HCT116 (cell line): ENCODE data around the gene HHATL. TPM values are rescaled to one million over a fixed set of nuclear protein-coding genes. Genes with fewer than 3 reads are reported as not detected.

Experiments
- ATAC-seq: fragments of 200-7000 bp; cut with Tn5 transposase; 2 replicates; pipeline ENCODE4 v1.9.1; 2020; ENCODE audit warnings: mild to moderate bottlenecking, moderate library complexity
- BruUV-seq: library from RNA; stranded (reverse); fragments of 400-500 nt; replicated peaks from 2 replicates; lab custom pipeline; 2021; lab: Mats Ljungman, UMichigan
- CTCF ChIA-PET: fragments of 300-600 bp; sonication (Branson Sonifier 250); formaldehyde crosslinking; loops from one replicate; lab custom pipeline; 2021; ENCODE audit warnings: antibody characterized with exemption; lab: Charles Lee
- POLR2A ChIA-PET: fragments of 300-600, 350-600 bp; sonication (Branson Sonifier 250); formaldehyde crosslinking; loops from one replicate; lab custom pipeline; 2021; ENCODE audit warnings: antibody characterized with exemption; lab: Charles Lee
- RAD21 ChIA-PET, 2 experiments: fragments of 300-600 bp; sonication (Branson Sonifier 250); formaldehyde crosslinking; loops; one replicate each; lab custom pipeline; 2023; ENCODE audit warnings: low total read pairs in 2 of 2; ENCODE audit not compliant: uncharacterized antibody in 2 of 2, unreplicated experiment in 2 of 2, low non-redundant PET in 1 of 2; lab: Charles Lee
- DNase-seq: peaks from one replicate; pipeline ENCODE4 v3.0.0-alpha.2; 2010; ENCODE audit warnings: low read depth, low spot score
- H2AFZ ChIP-seq: fragments of 200-600 bp; shearing (Covaris generic), sonication (generic); 2 replicates; pipeline ENCODE4 v1.6.1; 2017; ENCODE audit warnings: low read depth, mixed run types, mixed read lengths, antibody characterized with exemption, low read length; ENCODE audit not compliant: poor library complexity, severe bottlenecking
- H3K27ac ChIP-seq: 2 replicates; pipeline ENCODE4 v1.5.1; 2012; ENCODE audit warnings: low read depth, low read length
- H3K27me3 ChIP-seq: fragments of 200-600 bp; sonication (generic); 2 replicates; pipeline ENCODE4 v1.6.1; 2016; ENCODE audit warnings: mixed run types, low read length, mixed read lengths; ENCODE audit not compliant: insufficient read depth
- H3K36me3 ChIP-seq, 2 experiments: fragments of 200-500 bp in 1 of 2; fragments of 200-600 bp in 1 of 2; sonication (Bioruptor generic) in 1 of 2; sonication (generic) in 1 of 2; 2 replicates each; pipeline versions ENCODE4 v1.5.1 to v1.6.1; 2014 to 2016; ENCODE audit warnings: low read length in 2 of 2, inconsistent platforms in 1 of 2, mixed read lengths in 1 of 2, mixed run types in 1 of 2; ENCODE audit not compliant: insufficient read depth in 2 of 2, control insufficient read depth in 1 of 2
- H3K4me1 ChIP-seq, 2 experiments: fragments of 200-600 bp in 1 of 2; sonication (generic) in 1 of 2; 2 replicates each; pipeline versions ENCODE4 v1.5.1 to v1.6.1; 2012 to 2017; ENCODE audit warnings: low read length in 2 of 2, inconsistent platforms in 1 of 2, mild to moderate bottlenecking in 1 of 2, mixed read lengths in 1 of 2, mixed run types in 1 of 2, moderate library complexity in 1 of 2; ENCODE audit not compliant: insufficient read depth in 2 of 2, control insufficient read depth in 1 of 2
- H3K4me2 ChIP-seq: fragments of 200-600 bp; sonication (generic); 2 replicates; pipeline ENCODE4 v1.6.1; 2017; ENCODE audit warnings: mixed run types, low read length, mixed read lengths
- H3K4me3 ChIP-seq, 2 experiments: fragments of 200-600 bp in 1 of 2; sonication (generic) in 1 of 2; replicated peaks in 1 of 2; 2 replicates each; pipeline ENCODE4 v1.5.1; 2011 to 2016; ENCODE audit warnings: low read length in 2 of 2, control low read depth in 1 of 2, low read depth in 1 of 2, mild to moderate bottlenecking in 1 of 2, mixed read lengths in 1 of 2, mixed run types in 1 of 2
- H3K79me2 ChIP-seq: fragments of 200-600 bp; sonication (generic); 2 replicates; pipeline ENCODE4 v1.6.1; 2017; ENCODE audit warnings: mild to moderate bottlenecking, mixed run types, low read length, moderate library complexity, mixed read lengths; ENCODE audit not compliant: insufficient read depth
- H3K9ac ChIP-seq: fragments of 200-600 bp; sonication (generic); 2 replicates; pipeline ENCODE4 v1.6.1; 2016; ENCODE audit warnings: low read length, mixed read lengths
- H3K9me2 ChIP-seq: fragments of 200-600 bp; sonication (generic), shearing (Covaris generic); 2 replicates; pipeline ENCODE4 v1.6.1; 2017; ENCODE audit warnings: mixed run types, mild to moderate bottlenecking, moderate library complexity; ENCODE audit not compliant: insufficient read depth
- H3K9me3 ChIP-seq, 2 experiments: fragments of 200-500 bp in 1 of 2; fragments of 200-600 bp in 1 of 2; sonication (Bioruptor generic) in 1 of 2; sonication (generic) in 1 of 2; 2 replicates each; pipeline ENCODE4 v1.6.1; 2014 to 2017; ENCODE audit warnings: low read length in 2 of 2, mixed read lengths in 2 of 2, inconsistent platforms in 1 of 2, low read depth in 1 of 2, mild to moderate bottlenecking in 1 of 2, mixed run types in 1 of 2, moderate library complexity in 1 of 2; ENCODE audit not compliant: control insufficient read depth in 1 of 2, insufficient read depth in 1 of 2
- H4K20me1 ChIP-seq: fragments of 200-600 bp; sonication (generic), shearing (Covaris generic); 2 replicates; pipeline ENCODE4 v1.6.1; 2017; ENCODE audit warnings: mixed run types, mild to moderate bottlenecking, moderate library complexity; ENCODE audit not compliant: insufficient read depth
- ATF3 ChIP-seq: IDR thresholded peaks from 2 replicates; pipeline ENCODE4 v1.6.1; 2012
- CBX3 ChIP-seq: IDR thresholded peaks from 2 replicates; pipeline ENCODE4 v1.6.1; 2012; ENCODE audit warnings: low read depth
- CEBPB ChIP-seq: IDR thresholded peaks from 2 replicates; pipeline ENCODE4 v1.6.1; 2012; ENCODE audit warnings: low read depth
- CTCF ChIP-seq, 3 experiments: fragments of 200-600 bp in 1 of 3; sonication (generic) in 1 of 3; IDR thresholded peaks in 2 of 3; conservative IDR thresholded peaks in 1 of 3; 2 replicates each; pipeline ENCODE4 v1.5.1; 2012 to 2017; ENCODE audit warnings: low read depth in 2 of 3, low read length in 2 of 3, antibody characterized with exemption in 1 of 3, borderline replicate concordance in 1 of 3, control low read depth in 1 of 3, mild to moderate bottlenecking in 1 of 3, mixed read lengths in 1 of 3, mixed run types in 1 of 3, moderate library complexity in 1 of 3; ENCODE audit not compliant: insufficient read depth in 1 of 3
- EZH2 ChIP-seq: fragments of 200-600 bp; sonication (generic); IDR thresholded peaks from 2 replicates; pipeline ENCODE4 v1.6.1; 2017; ENCODE audit warnings: antibody characterized with exemption, mixed run types
- EZH2phosphoT487 ChIP-seq: fragments of 200-600 bp; IDR thresholded peaks from 2 replicates; pipeline ENCODE4 v1.6.1; 2018; ENCODE audit warnings: antibody characterized with exemption, borderline replicate concordance
- MAX ChIP-seq: IDR thresholded peaks from 2 replicates; pipeline ENCODE4 v1.6.1; 2012
- SP1 ChIP-seq: IDR thresholded peaks from 2 replicates; pipeline ENCODE4 v1.6.1; 2012; ENCODE audit warnings: low read depth
- SRF ChIP-seq: IDR thresholded peaks from 2 replicates; pipeline ENCODE4 v1.6.1; 2012; ENCODE audit warnings: low read depth
- YY1 ChIP-seq: IDR thresholded peaks from 2 replicates; pipeline ENCODE4 v1.6.1; 2011; ENCODE audit warnings: low read length, low read depth, moderate library complexity, mild to moderate bottlenecking; ENCODE audit not compliant: insufficient replicate concordance; ENCODE audit errors: extremely low read depth
- ZBTB33 ChIP-seq: IDR thresholded peaks from 2 replicates; pipeline ENCODE4 v1.6.1; 2011; ENCODE audit warnings: mild to moderate bottlenecking, low read length, moderate library complexity; ENCODE audit not compliant: insufficient replicate concordance; ENCODE audit errors: extremely low read depth
- intact Hi-C: fragments of 100-400 bp; cut with micrococcal nuclease; formaldehyde crosslinking; loops from 2 replicates; pipeline ENCODE4 v1.10.0; 2022
- total RNA-seq: library from RNA; stranded (reverse); gene quantifications from one replicate; pipeline ENCODE4 v1.2.1, GENCODE V29; 2021; ENCODE audit not compliant: unreplicated experiment

The HHATL gene
- total RNA-seq, 1 experiment from 2014 or later = 0.52 TPM

- no peaks in the 10 kb centered on the region for H3K27me3 ChIP-seq
- H3K36me3 ChIP-seq = no peaks in the 10 kb centered on the region
- no peaks in the 10 kb centered on the region for H3K9me3 ChIP-seq
- BruUV-seq = no TSS peak
- ChIA-PET POLR2A (no interaction called here), CTCF (interaction anchor here (0.9 kb wide), 1 partner anchor 27 kb away, joined by 3 read pairs; no protein-coding TSS in a partner anchor), RAD21 (no interaction called here)
- H3K79me2 ChIP-seq = no peaks in the 10 kb centered on the region
- no peak overlapping the region for H3K4me2 ChIP-seq
- no peaks in the 10 kb centered on the region for H3K9me2 ChIP-seq
- no peak overlapping the region for H3K4me3 ChIP-seq
- no peaks in the 10 kb centered on the region for H4K20me1 ChIP-seq
- no peak overlapping the region for H3K9ac ChIP-seq
- no peaks in the 10 kb centered on the region for H3K4me1 ChIP-seq
- TF ChIP-seq ZBTB33 (no peak), CEBPB (no peak)
- TF ChIP-seq, all 23 proteins: peak for 0
- intact Hi-C loops = no loop called here
- ATAC-seq (no peak), DNase-seq (no peak)
- no peak overlapping the region for H3K27ac ChIP-seq
- no peak overlapping the region for H2AFZ ChIP-seq
These were observed 14.7 kb upstream of the HHATL start for GRCh38 chr3:42717306-42717705.

- H3K79me2 ChIP-seq = no peaks in the 10 kb centered on the region
- H3K9ac ChIP-seq = no peak overlapping the region
- H2AFZ ChIP-seq = no peak overlapping the region
- H3K9me2 ChIP-seq = no peaks in the 10 kb centered on the region
- RAD21 ChIA-PET = no interaction called here
- no peak overlapping the region for H3K4me2 ChIP-seq
- no TSS peak for BruUV-seq
- H4K20me1 ChIP-seq = no peaks in the 10 kb centered on the region
- H3K27ac ChIP-seq = no peak overlapping the region
- POLR2A ChIA-PET = no interaction called here
- DNase-seq (no peak), ATAC-seq (no peak)
- no peaks in the 10 kb centered on the region for H3K36me3 ChIP-seq
- H3K9me3 ChIP-seq = no peaks in the 10 kb centered on the region
- CTCF ChIA-PET = no interaction called here
- H3K27me3 ChIP-seq = no peaks in the 10 kb centered on the region
- no peaks in the 10 kb centered on the region for H3K4me1 ChIP-seq
- no peak overlapping the region for H3K4me3 ChIP-seq
- intact Hi-C loops = no loop called here
- TF ChIP-seq CTCF (IDR thresholded peaks at IDR 0.05 in 2 of 3, conservative IDR thresholded peaks at IDR 0.05 in 1 of 3; ENCODE audit: borderline replicate concordance in 1 of 3, insufficient read depth in 1 of 3, low read depth in 2 of 3, low read length in 2 of 3) = no peak
- no peak for TF ChIP-seq EZH2
- no peak for TF ChIP-seq CBX3
- no peak for TF ChIP-seq MAX
- TF ChIP-seq SP1 = no peak
- no peak for TF ChIP-seq YY1
- no peak for TF ChIP-seq EZH2phosphoT487
- no peak for TF ChIP-seq ATF3
- no peak for TF ChIP-seq SRF
These were observed 11.7 kb upstream of the HHATL start for GRCh38 chr3:42714171-42714852.
